ENCODE data around the gene UBE2E3. TPM values are rescaled to one million over a fixed set of nuclear protein-coding genes. Genes with fewer than 3 reads are reported as not detected.

UBE2E3 gene
- total and polyA plus RNA-seq, 2 of the 13 experiments (the other 11 are each of a cell fraction or from before 2014, with no cell fraction given): 45.7 to 92.6 TPM

- Histone ChIP-seq H3K36me3 (replicated peaks in 1 of 2; ENCODE audit: control insufficient read depth in 1 of 2, insufficient read depth in 2 of 2, low read length in 2 of 2) (no peaks in the 10 kb centered on the region), H3K79me2 (ENCODE audit: insufficient read depth, low read length) (peaks cover 20% of the 10 kb centered on the region), H3K4me1 (ENCODE audit: insufficient read depth, low read length) (peaks cover 45% of the 10 kb centered on the region), H3K9me3 (ENCODE audit: low read length) (no peaks in the 10 kb centered on the region), H3K4me3 (replicated peaks in 1 of 3; ENCODE audit: insufficient read depth in 1 of 3, low read depth in 2 of 3, low read length in 3 of 3) (peak overlapping the region; percentile 63 to 86 (median 66); a peak in 5 of 6 replicates), H3K9ac (ENCODE audit: insufficient read depth, low read depth, low read length) (peak overlapping the region; percentile 76; the same call in 1 of the 2 replicates), H3K4me2 (ENCODE audit: low read depth, low read length) (peak overlapping the region; percentile 90), H3K27me3 (ENCODE audit: control insufficient read depth in 1 of 2, insufficient read depth in 2 of 2, low read length in 2 of 2) (no peaks in the 10 kb centered on the region; a peak in 1 of 5 replicates), H4K20me1 (ENCODE audit: insufficient read depth, low read length) (no peaks in the 10 kb centered on the region), H3K27ac (ENCODE audit: extremely low read length, insufficient read depth, low read length) (peak overlapping the region; percentile 38), H2AFZ (ENCODE audit: low read length) (no peak overlapping the region)
- in situ Hi-C loops (cut with HindIII; ENCODE audit: extremely low pct_ligation_motif_present, low pct_unique_long_range_greater_than_20kb) (no loop called here), intact Hi-C loops (cut with micrococcal nuclease; ENCODE audit: unreplicated experiment) (loop anchor here (1.0 to 10.0 kb wide), 2 partner anchors 9 to 694 kb away; no protein-coding TSS in a partner anchor)
- 32% methylated on average over 7 of the region's 7 CpGs for WGBS (ENCODE audit: low lambda C conversion rate)
- DNase-seq (ENCODE audit: low spot score) (peak; percentile 82), ATAC-seq (peak; percentile 41), FAIRE-seq (peak; percentile 52)
- POLR2A ChIA-PET: interaction anchor here (1.3 to 2.0 kb wide), 2 partner anchors 9 to 1736 kb away, joined by 3 to 8 read pairs; partner anchors contain the start of gene DNAJC10
- CTCF ChIA-PET (ENCODE audit: low intra/inter-chr PET ratio, low total read pairs): no interaction called here
- TSS peak; percentile 87 for BruUV-seq (replicated peaks)
- TF ChIP-seq NR3C1 (CRISPR knock-in tag; IDR thresholded peaks at IDR 0.05) (no peak), ERF (CRISPR knock-in tag; IDR thresholded peaks at IDR 0.05) (0 out of 2 replicates have a peak, but pooled peaks have one; percentile 21), NR2C2 (CRISPR knock-in tag; IDR thresholded peaks at IDR 0.05; ENCODE audit: borderline replicate concordance) (0 out of 2 replicates have a peak, but pooled peaks have one; percentile 11), ARID4A (CRISPR knock-in tag; IDR thresholded peaks at IDR 0.05; ENCODE audit: borderline replicate concordance) (peak; percentile 4; the same call in 1 of the 2 replicates), PPARG (CRISPR knock-in tag; conservative IDR thresholded peaks at IDR 0.05) (0 out of 2 replicates have a peak, but pooled peaks have one; percentile 7), ZNF598 (CRISPR knock-in tag; IDR thresholded peaks at IDR 0.05; ENCODE audit: borderline replicate concordance) (no peak), GABPA (IDR thresholded peaks at IDR 0.05; ENCODE audit: low read depth, low read length) (no peak; the same call in 1 of the 2 replicates), GABPA (CRISPR knock-in tag; IDR thresholded peaks at IDR 0.05; ENCODE audit: low read depth) (peak; percentile 80), HDAC1 (CRISPR knock-in tag; IDR thresholded peaks at IDR 0.05) (peak; percentile 20; the same call in 1 of the 2 replicates), ELF3 (CRISPR knock-in tag; IDR thresholded peaks at IDR 0.05) (peak; percentile 52; the same call in 1 of the 2 replicates), SOX5 (CRISPR knock-in tag; IDR thresholded peaks at IDR 0.05; ENCODE audit: borderline replicate concordance) (peak; percentile 44; the same call in 1 of the 2 replicates), TEAD3 (CRISPR knock-in tag; optimal IDR thresholded peaks at IDR 0.05; ENCODE audit: borderline replicate concordance) (peak; percentile 73), NONO (IDR thresholded peaks at IDR 0.05) (no peak), NONO (CRISPR knock-in tag; conservative IDR thresholded peaks at IDR 0.05) (peak; percentile 8; the same call in 1 of the 2 replicates), FOSL2 (CRISPR knock-in tag; IDR thresholded peaks at IDR 0.05) (peak; percentile 59)
- TF ChIP-seq, protein P1, sequence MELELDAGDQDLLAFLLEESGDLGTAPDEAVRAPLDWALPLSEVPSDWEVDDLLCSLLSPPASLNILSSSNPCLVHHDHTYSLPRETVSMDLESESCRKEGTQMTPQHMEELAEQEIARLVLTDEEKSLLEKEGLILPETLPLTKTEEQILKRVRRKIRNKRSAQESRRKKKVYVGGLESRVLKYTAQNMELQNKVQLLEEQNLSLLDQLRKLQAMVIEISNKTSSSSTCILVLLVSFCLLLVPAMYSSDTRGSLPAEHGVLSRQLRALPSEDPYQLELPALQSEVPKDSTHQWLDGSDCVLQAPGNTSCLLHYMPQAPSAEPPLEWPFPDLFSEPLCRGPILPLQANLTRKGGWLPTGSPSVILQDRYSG (CRISPR knock-in tag; IDR thresholded peaks at IDR 0.05): no peak
Observed at GRCh38 chr2:180978903-180979748, 1.3 kb upstream of the UBE2E3 start.
